HepG2 (cell line): ENCODE results near the gene BIRC7. TPM values are rescaled to one million over a fixed set of nuclear protein-coding genes. Genes with fewer than 3 reads are reported as not detected.

Experiments
- ATAC-seq: fragments of 200-7000 bp; cut with Tn5 transposase; 3 replicates; pipeline ENCODE4 v1.9.1; 2020; ENCODE audit warnings: mild to moderate bottlenecking, moderate library complexity
- BruUV-seq: library from RNA; stranded (reverse); fragments of 400-500 nt; replicated peaks from 2 replicates; lab custom pipeline; 2021; lab: Mats Ljungman, UMichigan
- CTCF ChIA-PET: fragments of 300-600 bp; formaldehyde crosslinking; extraction: SDS; loops from one replicate; lab custom pipeline; 2021; ENCODE audit warnings: low total read pairs, inconsistent platforms, low intra/inter-chr PET ratio; lab: Yijun Ruan, JAX
- POLR2A ChIA-PET: fragments of 350-600 bp; sonication (Branson Sonifier 250); formaldehyde crosslinking; loops from one replicate; lab custom pipeline; 2020; ENCODE audit warnings: antibody characterized with exemption, inconsistent platforms; lab: Yijun Ruan, JAX
- DNase-seq: peaks from one replicate; pipeline ENCODE4 v3.0.0-alpha.2; 2015; ENCODE audit warnings: low spot score
- FAIRE-seq: peaks from 3 replicates; lab custom pipeline; 2011; peaks lifted over from hg19 to GRCh38; lab: Jason Lieb, UNC
- H2AFZ ChIP-seq: one replicate; pipeline ENCODE4 v1.6.1; 2011; ENCODE audit warnings: low read length, inconsistent platforms
- H3K27ac ChIP-seq: fragments of 300-600 bp; 3 replicates; pipeline ENCODE4 v1.8.0; 2011; ENCODE audit warnings: mixed run types, mild to moderate bottlenecking, mixed read lengths, low read length, inconsistent platforms; ENCODE audit not compliant: insufficient read depth; ENCODE audit errors: extremely low read length
- H3K27me3 ChIP-seq, 2 experiments: fragments of 200-600 bp in 1 of 2; 2 replicates in 1 of 2; 3 replicates in 1 of 2; pipeline versions ENCODE4 v1.6.0 to v1.8.0; 2011; ENCODE audit warnings: low read length in 2 of 2, mild to moderate bottlenecking in 2 of 2, moderate library complexity in 2 of 2, inconsistent platforms in 1 of 2; ENCODE audit not compliant: insufficient read depth in 2 of 2, control insufficient read depth in 1 of 2
- H3K36me3 ChIP-seq, 2 experiments: fragments of 200-600 bp in 1 of 2; replicated peaks in 1 of 2; 2 replicates in 1 of 2; 3 replicates in 1 of 2; pipeline versions ENCODE4 v1.5.1 to v1.8.0; 2011; ENCODE audit warnings: low read length in 2 of 2, inconsistent platforms in 1 of 2; ENCODE audit not compliant: insufficient read depth in 2 of 2, control insufficient read depth in 1 of 2
- H3K4me1 ChIP-seq: 2 replicates; pipeline ENCODE4 v1.5.1; 2012; ENCODE audit warnings: low read length, inconsistent platforms; ENCODE audit not compliant: insufficient read depth
- H3K4me2 ChIP-seq: 2 replicates; pipeline ENCODE4 v1.6.0; 2011; ENCODE audit warnings: low read depth, low read length, inconsistent platforms
- H3K4me3 ChIP-seq, 3 experiments: fragments of 200-600 bp in 1 of 3; sonication (generic), shearing (Covaris generic) in 1 of 3; replicated peaks in 1 of 3; 2 replicates each; pipeline ENCODE4 v1.5.1; 2011 to 2016; ENCODE audit warnings: low read length in 3 of 3, inconsistent platforms in 2 of 3, low read depth in 2 of 3, mild to moderate bottlenecking in 2 of 3, control low read depth in 1 of 3, mixed read lengths in 1 of 3; ENCODE audit not compliant: insufficient read depth in 1 of 3
- H3K79me2 ChIP-seq: one replicate; pipeline ENCODE4 v1.6.1; 2011; ENCODE audit warnings: low read length, inconsistent platforms; ENCODE audit not compliant: insufficient read depth
- H3K9ac ChIP-seq: 2 replicates; pipeline ENCODE4 v1.6.0; 2011; ENCODE audit warnings: mild to moderate bottlenecking, low read depth, low read length, inconsistent platforms; ENCODE audit not compliant: insufficient read depth
- H3K9me3 ChIP-seq: 2 replicates; pipeline ENCODE4 v1.5.1; 2012; ENCODE audit warnings: mild to moderate bottlenecking, low read length
- H4K20me1 ChIP-seq: 2 replicates; pipeline ENCODE4 v1.6.0; 2011; ENCODE audit warnings: inconsistent platforms, mild to moderate bottlenecking, low read length, moderate library complexity; ENCODE audit not compliant: insufficient read depth
- ARID4A ChIP-seq: sonication (generic); formaldehyde crosslinking; IDR thresholded peaks from 2 replicates; pipeline ENCODE4 v1.5.0; 2020; ENCODE audit warnings: mild to moderate bottlenecking, missing genetic modification reagents, borderline replicate concordance
- BCLAF1 ChIP-seq: fragments of 450-650 bp; IDR thresholded peaks from 2 replicates; pipeline ENCODE4 v1.6.1; 2017; ENCODE audit warnings: mild to moderate bottlenecking
- FUBP1 ChIP-seq: sonication (generic); formaldehyde crosslinking; IDR thresholded peaks from 2 replicates; pipeline ENCODE4 v1.5.1; 2020; ENCODE audit warnings: missing genetic modification reagents, mild to moderate bottlenecking, borderline replicate concordance
- GPN1 ChIP-seq: sonication (generic); formaldehyde crosslinking; IDR thresholded peaks from 2 replicates; pipeline ENCODE4 v1.5.1; 2020; ENCODE audit warnings: missing genetic modification reagents, borderline replicate concordance
- HOXA9 ChIP-seq: sonication (generic); formaldehyde crosslinking; IDR thresholded peaks from 2 replicates; pipeline ENCODE4 v1.8.1; 2022; ENCODE audit warnings: missing genetic modification reagents, mild to moderate bottlenecking, moderate library complexity, borderline replicate concordance
- KDM6A ChIP-seq: IDR thresholded peaks from 2 replicates; pipeline ENCODE4 v1.6.1; 2016; ENCODE audit warnings: low read depth
- NPAS2 ChIP-seq: sonication (generic); formaldehyde crosslinking; IDR thresholded peaks from 2 replicates; pipeline ENCODE4 v1.8.0; 2022; ENCODE audit warnings: mild to moderate bottlenecking, missing genetic modification reagents, borderline replicate concordance
- NR1H2 ChIP-seq: sonication (generic); formaldehyde crosslinking; IDR thresholded peaks from 2 replicates; pipeline ENCODE4 v1.8.1; 2022; ENCODE audit warnings: low read depth, missing genetic modification reagents, borderline replicate concordance
- SNAPC2 ChIP-seq: sonication (generic); formaldehyde crosslinking; IDR thresholded peaks from 2 replicates; pipeline ENCODE4 v1.8.1; 2022; ENCODE audit warnings: mild to moderate bottlenecking, missing genetic modification reagents
- ZFX ChIP-seq: sonication (generic); formaldehyde crosslinking; IDR thresholded peaks from 2 replicates; pipeline ENCODE4 v1.4.0; 2020; ENCODE audit warnings: mild to moderate bottlenecking, low read depth, missing genetic modification reagents, moderate library complexity
- ZNF253 ChIP-seq: sonication (generic); formaldehyde crosslinking; IDR thresholded peaks from 2 replicates; pipeline ENCODE4 v1.8.0; 2022; ENCODE audit warnings: mild to moderate bottlenecking, missing genetic modification reagents, borderline replicate concordance
- ZNF776 ChIP-seq: sonication (generic); formaldehyde crosslinking; IDR thresholded peaks from 2 replicates; pipeline ENCODE4 v1.4.0; 2020; ENCODE audit warnings: mild to moderate bottlenecking, missing genetic modification reagents
- ZSCAN5A ChIP-seq: sonication (generic); formaldehyde crosslinking; IDR thresholded peaks from 2 replicates; pipeline ENCODE4 v1.8.0; 2022; ENCODE audit warnings: mild to moderate bottlenecking, missing genetic modification reagents, borderline replicate concordance
- WGBS: methylation state at CpG from one replicate; pipeline ENCODE4 v1.1.6; 2017; ENCODE audit warnings: low lambda C conversion rate; 5-methylcytosine and 5-hydroxymethylcytosine counted together
- in situ Hi-C: cut with HindIII; loops from 2 replicates; pipeline ENCODE4 v1.10.0; 2017; ENCODE audit warnings: low pct_unique_long_range_greater_than_20kb; ENCODE audit not compliant: extremely low pct_ligation_motif_present
- intact Hi-C: fragments of 100-400 bp; cut with micrococcal nuclease; formaldehyde crosslinking; loops from one replicate; pipeline ENCODE4 v1.10.0; 2022; ENCODE audit not compliant: unreplicated experiment
- polyA plus RNA-seq, 8 experiments: library from polyadenylated mRNA; depleted of rRNA in 3 of 8; stranded (reverse) in 7 of 8; unstranded in 1 of 8; fragments of >200 nt; fragmentation: Illumina TruSeq in 4 of 8; extraction: Trizol in 4 of 8; gene quantifications; 2 replicates each; pipeline versions ENCODE4 v1.2.1 to v1.2.3, GENCODE V29; 2011 to 2016; ENCODE audit warnings: low read depth in 4 of 8, missing spikeins in 1 of 8, mixed read lengths in 1 of 8; ENCODE audit not compliant: insufficient read depth in 1 of 8
- total RNA-seq, 5 experiments: library from RNA; depleted of rRNA; stranded (reverse); fragments of >200 nt; fragmentation: Illumina TruSeq; extraction: Trizol; gene quantifications; 2 replicates each; pipeline ENCODE4 v1.2.3, GENCODE V29; 2016; ENCODE audit warnings: low read depth in 1 of 5

Gene BIRC7
- total and polyA plus RNA-seq, 2 of the 13 experiments (the other 11 are each of a cell fraction or from before 2014, with no cell fraction given) = 0.27 to 5.1 TPM

GRCh38 chr20:63284981-63285524 is 49.3 kb downstream of the BIRC7 start:
- Histone ChIP-seq H4K20me1 (peaks cover 7% of the 10 kb centered on the region; the same call in 1 of the 2 replicates), H3K4me3 (no peak overlapping the region), H3K36me3 (peaks cover 43 to 66% of the 10 kb centered on the region in 2 experiments), H3K4me1 (no peaks in the 10 kb centered on the region), H3K27ac (no peak overlapping the region), H2AFZ (no peak overlapping the region), H3K4me2 (no peak overlapping the region), H3K9me3 (no peaks in the 10 kb centered on the region), H3K27me3 (no peaks in the 10 kb centered on the region), H3K79me2 (no peaks in the 10 kb centered on the region), H3K9ac (no peak overlapping the region)
- CTCF ChIA-PET = no interaction called here
- no peak for DNase-seq
- FAIRE-seq = no peak
- no TSS peak for BruUV-seq
- POLR2A ChIA-PET = interaction anchor here (1.1 kb wide), 1 partner anchor 13 kb away, joined by 4 read pairs; the partner anchor contains the start of gene ARFGAP1
- ATAC-seq = no peak
- in situ Hi-C loops = no loop called here
- intact Hi-C loops = no loop called here
- 97% methylated on average over 13 of the region's 13 CpGs for WGBS
- TF ChIP-seq BCLAF1 (no peak), ZFX (CRISPR knock-in tag) (0 out of 2 replicates have a peak, but pooled peaks have one; percentile 8), ZNF253 (CRISPR knock-in tag) (no peak), ARID4A (CRISPR knock-in tag) (no peak), NR1H2 (CRISPR knock-in tag) (no peak), KDM6A (no peak), NPAS2 (CRISPR knock-in tag) (no peak), HOXA9 (CRISPR knock-in tag) (no peak), ZNF776 (no peak), GPN1 (no peak), ZSCAN5A (CRISPR knock-in tag) (no peak), FUBP1 (no peak), SNAPC2 (no peak)
